ENCODE measurements around the gene UTP25. TPM values are rescaled to one million over a fixed set of nuclear protein-coding genes. Genes with fewer than 3 reads are reported as not detected.

UTP25 gene
- total and polyA plus RNA-seq, 2 experiments from 2014 or later = 3.6 to 8.9 TPM

- TF ChIP-seq STAT1 (IDR thresholded peaks at IDR 0.05; ENCODE audit: unreplicated experiment) (no peak), ZNF114 (CRISPR knock-in tag; IDR thresholded peaks at IDR 0.05) (no peak), ZNF462 (CRISPR knock-in tag; IDR thresholded peaks at IDR 0.05) (no peak), JUNB (IDR thresholded peaks at IDR 0.05; ENCODE audit: unreplicated experiment) (no peak)
- TF ChIP-seq, protein P1, sequence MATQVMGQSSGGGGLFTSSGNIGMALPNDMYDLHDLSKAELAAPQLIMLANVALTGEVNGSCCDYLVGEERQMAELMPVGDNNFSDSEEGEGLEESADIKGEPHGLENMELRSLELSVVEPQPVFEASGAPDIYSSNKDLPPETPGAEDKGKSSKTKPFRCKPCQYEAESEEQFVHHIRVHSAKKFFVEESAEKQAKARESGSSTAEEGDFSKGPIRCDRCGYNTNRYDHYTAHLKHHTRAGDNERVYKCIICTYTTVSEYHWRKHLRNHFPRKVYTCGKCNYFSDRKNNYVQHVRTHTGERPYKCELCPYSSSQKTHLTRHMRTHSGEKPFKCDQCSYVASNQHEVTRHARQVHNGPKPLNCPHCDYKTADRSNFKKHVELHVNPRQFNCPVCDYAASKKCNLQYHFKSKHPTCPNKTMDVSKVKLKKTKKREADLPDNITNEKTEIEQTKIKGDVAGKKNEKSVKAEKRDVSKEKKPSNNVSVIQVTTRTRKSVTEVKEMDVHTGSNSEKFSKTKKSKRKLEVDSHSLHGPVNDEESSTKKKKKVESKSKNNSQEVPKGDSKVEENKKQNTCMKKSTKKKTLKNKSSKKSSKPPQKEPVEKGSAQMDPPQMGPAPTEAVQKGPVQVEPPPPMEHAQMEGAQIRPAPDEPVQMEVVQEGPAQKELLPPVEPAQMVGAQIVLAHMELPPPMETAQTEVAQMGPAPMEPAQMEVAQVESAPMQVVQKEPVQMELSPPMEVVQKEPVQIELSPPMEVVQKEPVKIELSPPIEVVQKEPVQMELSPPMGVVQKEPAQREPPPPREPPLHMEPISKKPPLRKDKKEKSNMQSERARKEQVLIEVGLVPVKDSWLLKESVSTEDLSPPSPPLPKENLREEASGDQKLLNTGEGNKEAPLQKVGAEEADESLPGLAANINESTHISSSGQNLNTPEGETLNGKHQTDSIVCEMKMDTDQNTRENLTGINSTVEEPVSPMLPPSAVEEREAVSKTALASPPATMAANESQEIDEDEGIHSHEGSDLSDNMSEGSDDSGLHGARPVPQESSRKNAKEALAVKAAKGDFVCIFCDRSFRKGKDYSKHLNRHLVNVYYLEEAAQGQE (IDR thresholded peaks at IDR 0.05; ENCODE audit: unreplicated experiment) = no peak
- TF ChIP-seq, protein P2, sequence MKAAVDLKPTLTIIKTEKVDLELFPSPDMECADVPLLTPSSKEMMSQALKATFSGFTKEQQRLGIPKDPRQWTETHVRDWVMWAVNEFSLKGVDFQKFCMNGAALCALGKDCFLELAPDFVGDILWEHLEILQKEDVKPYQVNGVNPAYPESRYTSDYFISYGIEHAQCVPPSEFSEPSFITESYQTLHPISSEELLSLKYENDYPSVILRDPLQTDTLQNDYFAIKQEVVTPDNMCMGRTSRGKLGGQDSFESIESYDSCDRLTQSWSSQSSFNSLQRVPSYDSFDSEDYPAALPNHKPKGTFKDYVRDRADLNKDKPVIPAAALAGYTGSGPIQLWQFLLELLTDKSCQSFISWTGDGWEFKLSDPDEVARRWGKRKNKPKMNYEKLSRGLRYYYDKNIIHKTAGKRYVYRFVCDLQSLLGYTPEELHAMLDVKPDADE (IDR thresholded peaks at IDR 0.05) = no peak
Measured at GRCh38 chr1:209878964-209879363, 51.2 kb downstream of the UTP25 start.

More at GRCh38 chr1:209878964-209879363, 51.2 kb downstream of the UTP25 start:
- Histone ChIP-seq H3K4me1 (ENCODE audit: insufficient read depth) (no peaks in the 10 kb centered on the region), H3K4me3 (no peak overlapping the region), H4K20me1 (replicated peaks; ENCODE audit: insufficient read depth) (no peaks in the 10 kb centered on the region), H3F3A (replicated peaks; ENCODE audit: low read depth) (no peaks in the 10 kb centered on the region), H3K79me2 (replicated peaks; ENCODE audit: insufficient read depth) (no peaks in the 10 kb centered on the region), H3K27ac (ENCODE audit: low read depth) (no peak overlapping the region), H2AFZ (no peak overlapping the region), H3K27me3 (ENCODE audit: insufficient read depth) (no peaks in the 10 kb centered on the region), H3K36me3 (ENCODE audit: insufficient read depth) (no peaks in the 10 kb centered on the region), H3K9me2 (ENCODE audit: insufficient read depth) (no peaks in the 10 kb centered on the region), H3K4me2 (no peak overlapping the region)
- DNase-seq (ENCODE audit: low spot score) (no peak), ATAC-seq (no peak)
- Mint-ChIP-seq H3K4me3 (no peak overlapping the region), H3K4me1 (peaks cover 11% of the 10 kb centered on the region; the same call in 2 of the 3 replicates), H3K27ac (no peak overlapping the region), H3K27me3 (ENCODE audit: insufficient read depth, low read depth, poor library complexity) (peaks cover 1% of the 10 kb centered on the region), H3K36me3 (ENCODE audit: low read depth) (no peaks in the 10 kb centered on the region; the same call in 2 of the 3 replicates), H3K9me3 (no peaks in the 10 kb centered on the region)
